HG02852 (cell line): Measurements from ENCODE around the gene AMOTL2.

Experiments used
- ATAC-seq: cut with Tn5 transposase; IDR thresholded peaks from one replicate; pipeline ENCODE4 v1.9.1; 2021; ENCODE audit warnings: mild to moderate bottlenecking, moderate library complexity; ENCODE audit not compliant: unreplicated experiment

Gene AMOTL2

DNA sequence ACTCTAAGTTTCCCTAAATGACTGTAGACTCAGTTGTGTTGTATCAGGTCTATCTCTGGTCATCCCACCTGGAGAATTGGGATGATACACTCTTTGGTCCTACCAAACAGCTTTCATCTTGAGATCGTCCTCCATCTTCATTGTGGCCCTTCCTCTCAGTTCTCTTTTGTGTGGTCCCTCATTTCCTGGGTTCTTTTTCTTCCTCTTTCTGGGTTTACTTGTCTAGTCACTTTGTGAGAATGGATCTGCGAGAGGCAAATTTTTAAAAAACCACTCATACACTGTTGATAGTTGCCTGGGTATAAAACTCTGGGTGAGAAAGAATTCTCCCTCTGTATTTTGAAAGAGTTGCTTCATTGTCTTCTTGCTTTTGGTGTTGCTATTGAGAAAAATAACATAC, 6.0 kb upstream of the AMOTL2 start:
- ATAC-seq, result no peak

DNA sequence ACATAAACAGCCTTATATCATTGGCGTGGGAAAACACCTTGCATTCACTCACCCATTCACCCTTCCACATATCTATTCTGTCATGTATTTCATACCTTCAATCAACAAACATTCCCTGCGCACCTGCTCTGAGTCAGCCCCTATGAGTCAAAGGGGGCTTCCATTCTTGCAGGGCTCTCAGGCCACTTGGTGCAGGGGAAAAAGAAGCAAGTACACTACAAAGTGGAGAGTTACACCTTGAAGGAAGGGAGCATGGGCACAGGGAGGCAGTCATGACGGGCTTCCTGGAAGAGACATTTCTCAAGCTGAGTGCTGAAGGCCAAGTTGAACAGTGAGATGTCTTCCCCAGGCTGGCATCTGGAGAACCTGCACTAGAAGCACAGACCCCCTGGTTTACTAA, 4.6 kb upstream of the AMOTL2 start:
- ATAC-seq, result no peak

- no peak for ATAC-seq
These were observed 4.1 kb upstream of the AMOTL2 start for GRCh38 chr3:134378384-134378783.

DNA sequence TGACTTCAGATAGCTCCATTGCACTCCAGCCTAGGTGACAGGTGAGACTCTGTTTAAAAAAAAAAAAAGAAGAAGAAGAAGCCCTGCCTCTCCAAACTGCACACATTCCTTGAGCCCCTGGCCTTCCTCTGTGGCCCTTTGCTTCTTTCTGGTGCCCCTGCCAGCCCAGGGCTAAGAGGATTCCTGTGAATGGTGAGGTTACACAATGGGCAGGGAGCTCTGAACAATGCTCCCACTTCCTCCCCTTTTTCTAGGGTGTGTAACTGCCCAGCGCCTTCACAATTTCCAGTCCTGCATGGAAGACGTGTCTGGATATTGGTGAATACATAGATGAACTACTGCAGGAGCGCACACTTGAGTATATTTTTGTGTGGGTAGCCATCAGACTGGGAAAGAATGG, 3.6 kb upstream of the AMOTL2 start:
- no peak for ATAC-seq

DNA sequence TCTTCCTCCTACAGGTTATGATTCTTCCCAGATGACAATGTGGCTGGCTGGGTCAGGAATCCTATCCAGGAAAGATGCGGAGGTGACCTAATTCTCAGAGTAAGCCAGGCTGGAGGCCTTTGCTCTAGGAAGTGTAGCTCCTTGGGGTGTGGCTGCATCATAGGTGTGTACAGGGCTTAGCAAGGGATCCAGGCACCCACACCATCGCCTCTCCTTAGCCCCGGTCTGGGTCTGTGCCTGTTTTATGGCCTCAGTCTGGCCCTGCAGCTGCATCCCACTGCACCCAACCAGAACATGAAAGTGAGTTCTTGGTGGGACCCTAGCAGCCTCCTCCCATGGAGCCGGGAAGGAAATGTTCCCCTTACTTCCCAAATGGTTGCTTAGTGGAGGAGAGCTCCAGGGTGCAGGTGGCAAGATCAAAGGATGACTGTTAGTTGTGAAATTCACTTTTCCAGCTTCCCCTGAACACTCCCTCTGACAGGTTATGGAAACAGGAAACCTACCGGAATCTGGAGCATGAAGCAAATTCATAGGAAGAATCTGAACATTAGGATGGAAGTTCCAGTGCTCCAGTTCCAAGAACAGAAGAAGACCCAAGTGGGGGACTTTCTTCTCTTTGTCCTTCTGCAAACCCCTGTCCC, 2.7 kb upstream of the AMOTL2 start:
- ATAC-seq, result no peak

GRCh38 chr3:134376385-134376765, 2.1 kb upstream of the AMOTL2 start:
- no peak for ATAC-seq

DNA sequence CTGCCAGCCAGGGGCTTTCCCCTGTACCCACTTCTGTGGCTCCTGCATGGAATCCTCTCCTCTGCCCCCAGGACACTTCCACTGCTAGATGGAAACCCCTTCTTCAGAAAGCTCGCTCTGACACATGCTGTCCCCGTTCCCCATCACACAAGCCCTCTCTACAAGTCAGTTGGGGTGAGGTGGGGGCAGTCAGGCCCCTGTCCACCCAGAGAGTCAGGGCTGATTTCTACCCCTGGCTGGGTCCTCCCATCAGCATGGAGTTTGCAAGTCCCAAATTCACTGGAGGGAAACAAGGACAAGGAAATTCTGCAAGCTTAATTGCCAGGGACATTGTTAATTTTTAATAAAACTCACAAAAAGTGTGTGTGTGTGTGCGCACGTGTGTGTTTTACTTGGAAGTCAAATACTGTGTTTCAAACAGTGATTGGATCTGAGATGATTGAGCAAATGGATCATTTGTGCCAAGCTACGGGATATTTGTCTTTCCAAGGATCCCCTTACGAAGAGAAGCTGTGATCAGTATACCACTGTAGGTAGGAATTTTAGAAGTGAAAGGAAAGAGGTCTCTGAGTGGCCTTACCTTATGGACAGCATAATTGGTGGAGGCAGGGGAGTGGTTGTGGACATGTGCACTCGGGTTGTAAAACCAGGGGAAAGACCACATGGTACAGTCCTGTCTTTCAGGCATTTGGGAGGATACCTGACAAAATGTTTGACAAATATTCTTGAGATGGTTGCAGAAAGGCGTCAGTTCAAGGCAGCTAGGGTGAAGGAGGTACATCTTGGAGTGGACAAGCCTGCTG, 1.5 kb upstream of the AMOTL2 start:
- no peak for ATAC-seq

- no peak for ATAC-seq
These were observed 739 bp upstream of the AMOTL2 start for GRCh38 chr3:134374791-134375581.

- ATAC-seq, result no peak
These were observed 759 bp downstream of the AMOTL2 start for GRCh38 chr3:134373271-134374104.

DNA sequence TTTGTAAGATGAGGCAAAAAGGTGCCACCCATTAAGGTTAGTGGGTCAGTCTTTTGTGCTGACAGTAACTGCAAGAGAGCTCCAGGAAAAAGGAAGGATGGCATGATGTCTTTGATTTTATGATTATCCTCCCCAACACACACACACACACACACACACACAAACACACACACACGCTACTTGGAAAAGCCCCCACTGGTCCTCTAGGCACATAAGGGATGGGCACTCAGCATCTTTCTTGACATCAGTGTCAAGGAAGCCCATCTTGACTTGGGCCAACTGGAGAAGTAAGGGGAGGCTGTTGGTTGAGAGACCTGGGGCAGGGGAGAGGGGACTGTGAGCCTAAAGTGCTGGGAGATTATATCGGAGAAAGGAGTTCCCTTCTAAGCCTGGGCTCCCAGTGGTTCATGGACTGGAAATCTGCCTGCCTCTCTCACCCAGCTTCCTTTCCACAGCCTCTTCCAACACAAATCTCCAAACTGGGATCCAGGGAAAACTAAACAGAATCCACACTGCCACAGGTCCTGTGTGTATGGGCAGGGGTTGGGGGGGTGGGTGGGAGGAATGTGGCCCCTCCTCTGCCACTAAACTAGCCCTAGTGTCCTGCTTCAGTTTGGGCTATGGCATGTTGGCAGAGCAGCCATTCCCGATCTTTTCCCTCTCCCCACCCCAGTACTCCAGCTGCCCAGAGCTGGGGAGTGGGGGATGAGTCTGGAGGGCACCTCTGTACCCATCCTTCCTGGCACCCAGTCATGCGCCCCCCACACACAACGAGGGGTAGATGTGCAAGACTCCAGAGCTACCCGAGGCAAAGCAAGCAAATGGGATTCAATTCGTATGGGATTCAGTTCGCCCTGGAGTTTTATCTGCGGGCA, 1.6 kb downstream of the AMOTL2 start:
- no peak for ATAC-seq

DNA sequence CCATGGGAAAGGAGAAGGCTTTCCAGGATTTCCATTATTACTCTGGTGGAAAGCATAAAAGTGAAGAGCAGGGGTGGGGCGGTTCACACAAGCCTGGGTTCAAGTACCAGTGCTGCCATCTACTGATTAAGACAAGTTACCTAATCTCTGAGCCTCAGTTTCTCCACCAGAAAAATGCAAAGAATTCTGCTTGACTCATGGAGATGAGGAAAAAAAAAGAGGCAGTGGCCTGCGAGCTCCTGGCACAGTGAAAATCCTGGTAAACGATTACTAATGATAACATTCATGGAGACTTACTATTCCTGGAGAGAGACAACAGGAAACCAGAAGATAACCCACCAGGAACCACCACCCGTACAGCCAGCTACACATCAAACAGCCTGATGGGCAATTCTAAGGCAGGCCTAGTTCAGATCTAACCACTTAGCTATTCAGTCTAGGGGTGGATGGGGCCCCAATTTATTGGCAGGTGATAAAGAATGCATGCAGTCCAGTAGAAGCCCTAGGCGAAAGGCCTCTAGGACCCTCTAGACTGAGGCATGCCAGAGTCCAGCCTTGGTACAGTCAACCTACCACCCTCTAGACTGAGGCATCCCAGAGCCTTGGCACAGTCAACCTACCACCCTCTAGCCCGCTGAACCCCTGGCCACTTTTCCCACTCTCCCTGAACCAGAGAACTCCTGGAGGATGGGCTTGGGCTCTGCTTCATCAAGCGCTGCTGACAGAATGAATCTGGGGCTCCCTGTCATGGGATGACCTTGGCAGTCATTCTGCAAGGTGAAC, 2.5 kb downstream of the AMOTL2 start:
- no peak for ATAC-seq

DNA sequence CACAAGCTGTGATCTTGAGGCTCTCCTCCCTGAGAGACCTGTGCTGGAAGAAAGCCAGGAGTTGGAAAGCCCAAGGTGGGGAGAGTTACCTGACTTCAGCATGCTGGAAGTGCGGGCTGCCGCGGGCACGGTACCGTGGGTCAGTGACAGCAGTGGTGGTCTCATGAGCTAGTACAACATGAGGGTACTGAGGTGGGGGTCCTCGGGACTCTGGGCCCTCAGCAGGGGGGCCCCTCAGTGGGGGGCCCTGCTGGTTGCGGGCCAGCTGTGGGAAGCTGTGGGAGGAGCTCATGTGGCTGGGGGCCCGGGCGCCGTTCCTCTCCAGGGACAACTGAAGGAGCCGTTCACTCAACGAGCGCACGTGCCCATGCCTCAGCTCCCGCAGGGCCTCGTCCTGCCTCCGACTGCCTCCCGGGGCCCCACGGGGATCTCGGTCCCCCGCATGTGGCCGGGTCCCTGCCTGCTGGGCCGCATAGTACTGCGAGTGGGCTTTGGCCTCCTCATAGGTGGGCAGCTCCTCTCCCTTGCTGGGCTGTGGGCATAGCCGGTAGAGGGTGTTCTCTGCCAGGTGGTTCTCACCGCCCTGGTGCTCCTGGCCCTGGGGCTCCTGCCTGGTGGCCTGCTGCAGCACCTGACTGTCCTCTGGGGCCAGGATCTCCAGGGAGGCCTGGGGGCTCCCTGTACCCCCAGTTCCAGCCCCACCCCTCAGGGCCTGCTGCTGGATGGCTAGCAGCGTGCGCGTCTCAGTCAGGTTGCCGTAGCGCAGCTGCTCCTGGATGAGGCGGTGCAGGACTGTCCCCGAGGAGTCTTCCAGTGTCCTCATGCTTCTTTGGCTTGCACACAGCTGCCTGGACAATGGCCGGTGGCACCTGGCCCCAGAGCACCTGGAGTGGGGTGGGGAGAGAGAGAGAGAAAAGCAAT, 3.4 kb downstream of the AMOTL2 start:
- ATAC-seq, result no peak

DNA sequence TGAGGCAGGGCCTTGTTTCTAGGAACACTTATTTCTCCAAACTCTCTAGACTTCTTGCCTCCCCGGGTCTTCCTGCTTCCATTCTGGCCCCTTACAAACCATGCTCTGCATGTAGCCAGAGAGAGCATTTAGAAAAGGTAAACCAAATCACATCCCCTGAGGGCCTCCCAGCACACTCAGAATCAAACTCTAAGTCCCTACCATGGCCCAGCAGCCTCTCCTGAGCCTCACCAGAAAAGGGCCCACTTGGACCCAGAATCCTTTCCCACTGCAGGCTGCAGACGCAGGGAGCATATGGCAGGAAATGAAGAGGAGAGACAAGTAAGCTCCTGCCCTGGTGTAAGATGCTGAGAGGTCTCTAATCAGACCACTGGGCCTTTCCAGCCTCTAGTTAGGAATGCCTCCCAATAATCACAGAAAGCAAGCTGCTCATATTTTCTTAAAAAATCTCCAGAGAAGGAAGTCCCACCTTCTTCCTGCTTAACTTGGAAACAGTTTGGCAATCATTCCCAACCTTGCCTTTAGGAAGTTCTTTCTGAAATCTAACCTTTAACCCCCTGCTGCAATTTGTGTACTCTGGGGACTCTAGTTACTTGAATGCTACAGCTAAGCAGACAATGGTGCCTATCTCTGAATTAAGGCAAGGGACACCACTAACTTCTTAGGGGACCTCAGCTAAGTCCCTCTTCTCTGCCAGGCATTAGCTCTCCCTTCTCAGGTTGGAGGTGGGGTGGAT, 4.2 kb downstream of the AMOTL2 start:
- ATAC-seq, result no peak

DNA sequence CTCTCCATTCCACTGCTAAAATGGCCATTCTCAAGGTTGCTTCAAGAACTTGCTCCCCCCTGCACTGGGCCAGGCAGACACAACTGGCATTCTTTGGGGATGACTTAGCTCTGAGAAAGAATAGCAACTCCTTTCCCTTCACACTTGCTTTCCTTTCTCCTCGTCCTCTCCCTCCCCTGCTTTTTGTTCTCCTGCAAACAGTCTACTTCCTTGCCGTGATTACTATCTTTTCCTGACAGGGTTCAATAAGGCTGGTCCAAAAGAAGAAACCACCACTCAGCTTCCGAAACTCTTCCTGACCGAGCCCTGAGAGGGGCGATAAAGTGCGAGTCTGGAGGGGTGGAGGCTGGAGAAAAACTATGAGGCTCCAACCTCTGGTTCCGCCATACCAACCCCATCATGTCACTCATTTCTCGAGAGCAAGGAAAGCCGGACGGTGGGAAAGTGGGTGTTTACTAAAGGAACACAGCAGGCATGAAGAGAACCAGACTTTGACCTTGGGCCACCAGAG, 5.0 kb downstream of the AMOTL2 start:
- no peak for ATAC-seq

DNA sequence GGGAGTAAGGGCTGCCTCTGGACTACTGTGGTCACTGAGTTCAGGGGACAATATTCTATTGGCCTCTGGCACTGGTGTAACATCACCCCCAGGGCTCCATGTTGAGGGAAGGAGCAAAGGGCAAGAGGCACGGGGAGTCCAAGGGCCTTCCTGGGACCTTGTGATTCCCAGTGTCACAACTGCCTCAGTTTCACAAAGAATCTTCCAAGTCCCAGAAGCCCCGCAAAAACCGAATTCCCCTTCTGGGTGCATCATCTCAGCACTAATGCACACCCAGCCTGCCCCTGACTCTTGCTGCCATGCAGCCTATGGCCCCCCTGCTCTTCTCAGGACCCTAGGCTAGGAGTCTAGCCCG, 5.5 kb downstream of the AMOTL2 start:
- ATAC-seq, result no peak

DNA sequence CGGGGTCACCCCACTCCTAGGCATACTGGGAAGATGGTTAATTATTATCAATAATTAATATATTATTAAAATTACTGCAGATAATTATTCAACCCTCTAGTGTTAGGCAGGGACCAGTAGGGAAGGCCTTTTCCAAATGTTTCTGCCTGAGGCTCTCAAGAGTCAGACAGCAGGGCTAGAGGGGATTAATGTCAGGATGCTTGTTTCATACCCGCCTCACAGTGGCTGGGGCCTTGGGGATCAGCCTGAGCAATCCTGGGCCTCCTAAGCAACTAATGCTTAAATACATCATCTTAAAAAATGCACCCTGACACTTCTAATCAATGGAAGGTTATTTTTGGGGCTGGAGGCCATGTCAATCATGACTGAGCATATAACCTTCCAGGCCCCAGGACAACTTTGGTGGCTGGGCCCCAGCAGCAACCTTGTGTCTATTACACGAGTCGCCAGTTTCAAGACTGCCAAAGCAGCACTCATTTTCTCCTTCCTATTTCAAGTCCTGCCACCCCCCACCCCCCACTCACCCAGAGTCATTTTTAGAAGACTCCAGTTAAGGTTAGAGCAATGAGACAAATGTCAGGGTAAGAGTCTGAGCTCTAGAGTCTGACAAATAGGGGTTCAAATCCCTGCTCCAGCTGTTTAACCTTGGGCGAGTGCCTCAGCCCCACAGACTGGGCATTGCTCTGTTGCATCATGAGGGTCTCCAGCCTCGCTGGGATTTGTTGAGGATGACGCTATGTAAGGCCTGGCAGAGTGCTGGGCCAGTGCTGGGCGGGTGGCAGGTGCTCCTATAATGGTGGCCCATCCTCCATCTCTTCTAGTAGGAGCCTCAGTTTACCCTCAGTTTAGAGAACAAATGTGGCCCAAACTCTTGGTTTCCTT, 6.1 kb downstream of the AMOTL2 start:
- no peak for ATAC-seq
